Measurements from ENCODE around the gene MYO1C. TPM values are rescaled to one million over a fixed set of nuclear protein-coding genes. Genes with fewer than 3 reads are reported as not detected.
"Not testable (repeated sequence)": the region's sequence is repeated elsewhere in the genome, so short reads cannot be mapped to it uniquely, and the experiment has no call there.

Gene MYO1C
- polyA plus RNA-seq, 1 donor from 2014 or later: 5.7 TPM

DNA sequence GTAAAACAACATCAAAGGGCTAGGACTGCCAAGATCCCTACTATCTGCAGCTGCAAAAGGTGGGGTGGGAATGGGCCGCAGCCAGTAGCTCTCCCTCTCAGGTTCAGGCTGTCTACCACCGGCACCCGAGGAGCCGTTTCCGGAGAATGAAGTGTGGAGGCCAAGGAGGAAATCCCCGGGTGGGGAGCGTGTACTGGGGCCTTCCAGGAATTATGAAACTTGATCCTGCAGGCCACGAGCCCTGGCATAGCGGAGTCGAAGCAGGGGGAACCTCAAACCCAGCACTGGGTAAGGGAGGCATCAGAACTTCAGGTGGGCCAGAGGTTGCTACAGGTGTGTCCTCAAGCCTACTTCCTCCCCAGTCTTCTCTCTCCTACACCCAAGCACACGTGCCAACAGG, 18.8 kb upstream of the MYO1C start:
- no peak overlapping the region for H3K4me2 ChIP-seq (ENCODE audit: low read length)
- H3K9me2 ChIP-seq (ENCODE audit: insufficient read depth, low read length): no peaks in the 10 kb centered on the region
- H3K27me3 ChIP-seq (ENCODE audit: insufficient read depth, low read depth, low read length): no peaks in the 10 kb centered on the region
- H3K79me2 ChIP-seq (replicated peaks; ENCODE audit: insufficient read depth, low read length): peaks cover 10% of the 10 kb centered on the region
- H2AFZ ChIP-seq (ENCODE audit: low read depth, low read length): no peak overlapping the region
- no peak overlapping the region for H3K27ac ChIP-seq (ENCODE audit: low read length)
- H3F3A ChIP-seq (ENCODE audit: insufficient read depth, low read length, poor library complexity, severe bottlenecking): no peaks in the 10 kb centered on the region
- H3K9me3 ChIP-seq (ENCODE audit: low read length): no peaks in the 10 kb centered on the region
- TF ChIP-seq CTCF (IDR thresholded peaks at IDR 0.05; ENCODE audit: poor library complexity, severe bottlenecking) (no peak), RAD21 (conservative IDR thresholded peaks at IDR 0.05) (no peak), EP300 (conservative IDR thresholded peaks at IDR 0.05; ENCODE audit: poor library complexity, severe bottlenecking) (no peak), POLR2AphosphoS5 (IDR thresholded peaks at IDR 0.05) (no peak), MXI1 (conservative IDR thresholded peaks at IDR 0.05; ENCODE audit: poor library complexity, severe bottlenecking) (no peak), SMC3 (conservative IDR thresholded peaks at IDR 0.05; ENCODE audit: poor library complexity) (no peak), TAF1 (IDR thresholded peaks at IDR 0.05; ENCODE audit: low read depth) (no peak), EZH2 (IDR thresholded peaks at IDR 0.05; ENCODE audit: borderline replicate concordance, insufficient read depth, low read length, poor library complexity, severe bottlenecking) (no peak)
- TF ChIP-seq, protein P1, sequence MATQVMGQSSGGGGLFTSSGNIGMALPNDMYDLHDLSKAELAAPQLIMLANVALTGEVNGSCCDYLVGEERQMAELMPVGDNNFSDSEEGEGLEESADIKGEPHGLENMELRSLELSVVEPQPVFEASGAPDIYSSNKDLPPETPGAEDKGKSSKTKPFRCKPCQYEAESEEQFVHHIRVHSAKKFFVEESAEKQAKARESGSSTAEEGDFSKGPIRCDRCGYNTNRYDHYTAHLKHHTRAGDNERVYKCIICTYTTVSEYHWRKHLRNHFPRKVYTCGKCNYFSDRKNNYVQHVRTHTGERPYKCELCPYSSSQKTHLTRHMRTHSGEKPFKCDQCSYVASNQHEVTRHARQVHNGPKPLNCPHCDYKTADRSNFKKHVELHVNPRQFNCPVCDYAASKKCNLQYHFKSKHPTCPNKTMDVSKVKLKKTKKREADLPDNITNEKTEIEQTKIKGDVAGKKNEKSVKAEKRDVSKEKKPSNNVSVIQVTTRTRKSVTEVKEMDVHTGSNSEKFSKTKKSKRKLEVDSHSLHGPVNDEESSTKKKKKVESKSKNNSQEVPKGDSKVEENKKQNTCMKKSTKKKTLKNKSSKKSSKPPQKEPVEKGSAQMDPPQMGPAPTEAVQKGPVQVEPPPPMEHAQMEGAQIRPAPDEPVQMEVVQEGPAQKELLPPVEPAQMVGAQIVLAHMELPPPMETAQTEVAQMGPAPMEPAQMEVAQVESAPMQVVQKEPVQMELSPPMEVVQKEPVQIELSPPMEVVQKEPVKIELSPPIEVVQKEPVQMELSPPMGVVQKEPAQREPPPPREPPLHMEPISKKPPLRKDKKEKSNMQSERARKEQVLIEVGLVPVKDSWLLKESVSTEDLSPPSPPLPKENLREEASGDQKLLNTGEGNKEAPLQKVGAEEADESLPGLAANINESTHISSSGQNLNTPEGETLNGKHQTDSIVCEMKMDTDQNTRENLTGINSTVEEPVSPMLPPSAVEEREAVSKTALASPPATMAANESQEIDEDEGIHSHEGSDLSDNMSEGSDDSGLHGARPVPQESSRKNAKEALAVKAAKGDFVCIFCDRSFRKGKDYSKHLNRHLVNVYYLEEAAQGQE (IDR thresholded peaks at IDR 0.05; ENCODE audit: borderline replicate concordance): no peak
- H3K36me3 ChIP-seq (ENCODE audit: insufficient read depth, low read length): no peaks in the 10 kb centered on the region
- H4K20me1 ChIP-seq (ENCODE audit: insufficient read depth): no peaks in the 10 kb centered on the region
- H3K9ac ChIP-seq (ENCODE audit: low read length): no peak overlapping the region
- no peak overlapping the region for H3K4me3 ChIP-seq (ENCODE audit: low read length)

GRCh38 chr17:1509290-1509881, 16.9 kb upstream of the MYO1C start:
- H3F3A ChIP-seq (ENCODE audit: insufficient read depth, low read length, poor library complexity, severe bottlenecking): no peaks in the 10 kb centered on the region
- H3K27me3 ChIP-seq (ENCODE audit: insufficient read depth, low read depth, low read length): no peaks in the 10 kb centered on the region
- H3K9me2 ChIP-seq (ENCODE audit: insufficient read depth, low read length): no peaks in the 10 kb centered on the region
- H4K20me1 ChIP-seq (ENCODE audit: insufficient read depth): no peaks in the 10 kb centered on the region
- H3K4me3 ChIP-seq (ENCODE audit: low read length): no peak overlapping the region
- no peak overlapping the region for H3K4me2 ChIP-seq (ENCODE audit: low read length)
- TF ChIP-seq EZH2 (IDR thresholded peaks at IDR 0.05; ENCODE audit: borderline replicate concordance, insufficient read depth, low read length, poor library complexity, severe bottlenecking) (no peak), EP300 (conservative IDR thresholded peaks at IDR 0.05; ENCODE audit: poor library complexity, severe bottlenecking) (no peak), SMC3 (conservative IDR thresholded peaks at IDR 0.05; ENCODE audit: poor library complexity) (no peak), RAD21 (conservative IDR thresholded peaks at IDR 0.05) (no peak), CTCF (IDR thresholded peaks at IDR 0.05; ENCODE audit: poor library complexity, severe bottlenecking) (no peak), POLR2AphosphoS5 (IDR thresholded peaks at IDR 0.05) (no peak), TAF1 (IDR thresholded peaks at IDR 0.05; ENCODE audit: low read depth) (no peak), MXI1 (conservative IDR thresholded peaks at IDR 0.05; ENCODE audit: poor library complexity, severe bottlenecking) (no peak)
- TF ChIP-seq, protein P1 (IDR thresholded peaks at IDR 0.05; ENCODE audit: borderline replicate concordance): no peak
- H2AFZ ChIP-seq (ENCODE audit: low read depth, low read length): no peak overlapping the region
- H3K36me3 ChIP-seq (ENCODE audit: insufficient read depth, low read length): no peaks in the 10 kb centered on the region
- H3K79me2 ChIP-seq (replicated peaks; ENCODE audit: insufficient read depth, low read length): peaks cover 2% of the 10 kb centered on the region
- no peaks in the 10 kb centered on the region for H3K9me3 ChIP-seq (ENCODE audit: low read length)
- H3K9ac ChIP-seq (ENCODE audit: low read length): no peak overlapping the region
- H3K27ac ChIP-seq (ENCODE audit: low read length): no peak overlapping the region

GRCh38 chr17:1508709-1509108, 16.2 kb upstream of the MYO1C start:
- H3K4me2 ChIP-seq (ENCODE audit: low read length); H3K4me3 ChIP-seq (ENCODE audit: low read length); H3K27me3 ChIP-seq (ENCODE audit: insufficient read depth, low read depth, low read length); H3K9me2 ChIP-seq (ENCODE audit: insufficient read depth, low read length); H3K9me3 ChIP-seq (ENCODE audit: low read length); H4K20me1 ChIP-seq (ENCODE audit: insufficient read depth); H3K9ac ChIP-seq (ENCODE audit: low read length); H3K27ac ChIP-seq (ENCODE audit: low read length); H3K36me3 ChIP-seq (ENCODE audit: insufficient read depth, low read length); H3F3A ChIP-seq (ENCODE audit: insufficient read depth, low read length, poor library complexity, severe bottlenecking); H3K79me2 ChIP-seq (replicated peaks; ENCODE audit: insufficient read depth, low read length); H2AFZ ChIP-seq (ENCODE audit: low read depth, low read length): not testable (repeated sequence)

Data from neural cell (in vitro differentiated cells).